ENCODE results near the gene CROCC. TPM values are rescaled to one million over a fixed set of nuclear protein-coding genes. Genes with fewer than 3 reads are reported as not detected.

CROCC gene
- total and polyA plus RNA-seq, 2 donors from 2014 or later: 10.6 to 30.5 TPM

GRCh38 chr1:17008208-17008855 lies 86.6 kb downstream of the CROCC start:
- Histone ChIP-seq H3K9ac (ENCODE audit: low read length in 3 of 3) (no peak overlapping the region), H3K36me3 (ENCODE audit: control insufficient read depth in 2 of 3, insufficient read depth in 3 of 3, low read length in 3 of 3) (peaks cover 0 to 10% (median 2%) of the 10 kb centered on the region in 3 donors), H3K9me3 (ENCODE audit: control insufficient read depth in 2 of 3, insufficient read depth in 1 of 3, low read length in 3 of 3) (no peaks in the 10 kb centered on the region), H3K4me3 (ENCODE audit: low read length in 3 of 3) (no peak overlapping the region), H3K27me3 (ENCODE audit: control insufficient read depth, insufficient read depth, low read length) (no peaks in the 10 kb centered on the region), H3K4me1 (ENCODE audit: control insufficient read depth in 2 of 3, insufficient read depth in 2 of 3, low read depth in 1 of 3, low read length in 3 of 3) (peaks cover 0 to 15% (median 0%) of the 10 kb centered on the region in 3 donors), H3K27ac (ENCODE audit: low read depth in 2 of 2, low read length in 2 of 2) (no peak overlapping the region)
- intact Hi-C loops (cut with DNase I): no loop called here
- TF ChIP-seq, protein P1, sequence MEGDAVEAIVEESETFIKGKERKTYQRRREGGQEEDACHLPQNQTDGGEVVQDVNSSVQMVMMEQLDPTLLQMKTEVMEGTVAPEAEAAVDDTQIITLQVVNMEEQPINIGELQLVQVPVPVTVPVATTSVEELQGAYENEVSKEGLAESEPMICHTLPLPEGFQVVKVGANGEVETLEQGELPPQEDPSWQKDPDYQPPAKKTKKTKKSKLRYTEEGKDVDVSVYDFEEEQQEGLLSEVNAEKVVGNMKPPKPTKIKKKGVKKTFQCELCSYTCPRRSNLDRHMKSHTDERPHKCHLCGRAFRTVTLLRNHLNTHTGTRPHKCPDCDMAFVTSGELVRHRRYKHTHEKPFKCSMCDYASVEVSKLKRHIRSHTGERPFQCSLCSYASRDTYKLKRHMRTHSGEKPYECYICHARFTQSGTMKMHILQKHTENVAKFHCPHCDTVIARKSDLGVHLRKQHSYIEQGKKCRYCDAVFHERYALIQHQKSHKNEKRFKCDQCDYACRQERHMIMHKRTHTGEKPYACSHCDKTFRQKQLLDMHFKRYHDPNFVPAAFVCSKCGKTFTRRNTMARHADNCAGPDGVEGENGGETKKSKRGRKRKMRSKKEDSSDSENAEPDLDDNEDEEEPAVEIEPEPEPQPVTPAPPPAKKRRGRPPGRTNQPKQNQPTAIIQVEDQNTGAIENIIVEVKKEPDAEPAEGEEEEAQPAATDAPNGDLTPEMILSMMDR (IDR thresholded peaks at IDR 0.05; ENCODE audit: borderline replicate concordance, extremely low read depth, insufficient read depth): no peak
- DNase-seq (peak in 1 of 5 donors; percentile 47), FAIRE-seq (no peak)

DNA sequence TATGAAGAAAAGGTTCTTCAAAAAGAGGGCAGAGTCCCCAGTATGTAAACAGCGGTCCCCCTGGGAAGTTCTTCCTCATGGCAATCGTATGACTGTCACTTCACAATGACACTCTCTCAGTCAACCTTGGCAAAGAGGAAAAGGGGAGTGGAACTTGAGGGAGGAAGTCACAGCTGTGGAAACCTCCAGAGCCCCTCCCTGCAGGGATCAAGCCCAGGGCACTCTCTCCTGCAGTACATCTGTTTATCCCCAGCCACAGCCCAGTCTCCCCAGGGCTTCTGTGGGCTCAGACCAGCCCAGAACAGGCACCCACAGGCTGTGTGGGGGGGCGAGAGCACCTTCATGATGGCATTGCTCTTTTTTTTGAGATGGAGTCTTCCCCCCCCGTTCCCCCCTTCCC lies 88.0 kb downstream of the CROCC start:
- intact Hi-C loops (cut with DNase I): no loop called here
- no peak overlapping the region for H3K27ac ChIP-seq (ENCODE audit: low read depth in 2 of 2, low read length in 2 of 2)
- no peak overlapping the region for H3K4me3 ChIP-seq (ENCODE audit: low read length in 3 of 3)

GRCh38 chr1:17011092-17011438 lies 89.3 kb downstream of the CROCC start:
- H3K36me3 ChIP-seq (ENCODE audit: control insufficient read depth in 2 of 3, insufficient read depth in 3 of 3, low read length in 3 of 3): no peaks in the 10 kb centered on the region
- H3K27ac ChIP-seq (ENCODE audit: low read depth in 2 of 2, low read length in 2 of 2): peak overlapping the region in 1 of 2 donors; percentile 28
- H3K9me3 ChIP-seq (ENCODE audit: control insufficient read depth in 2 of 3, insufficient read depth in 1 of 3, low read length in 3 of 3): no peaks in the 10 kb centered on the region
- no peak for FAIRE-seq
- intact Hi-C loops (cut with DNase I): no loop called here
- H3K4me1 ChIP-seq (ENCODE audit: control insufficient read depth in 2 of 3, insufficient read depth in 2 of 3, low read depth in 1 of 3, low read length in 3 of 3): peaks cover 0 to 15% (median 2%) of the 10 kb centered on the region in 3 donors
- DNase-seq: no peak
- no peaks in the 10 kb centered on the region for H3K27me3 ChIP-seq (ENCODE audit: control insufficient read depth, insufficient read depth, low read length)
- H3K4me3 ChIP-seq (ENCODE audit: low read length in 3 of 3): peak overlapping the region; percentile 17 to 68 (median 67)
- peak overlapping the region in 2 of 3 donors; percentile 48 to 67 for H3K9ac ChIP-seq (ENCODE audit: low read length in 3 of 3)
- TF ChIP-seq, protein P1 (IDR thresholded peaks at IDR 0.05; ENCODE audit: borderline replicate concordance, extremely low read depth, insufficient read depth): no peak

More for the DNA sequence above, 88.0 kb downstream of the CROCC start:
- no peak for FAIRE-seq
- Histone ChIP-seq H3K36me3 (ENCODE audit: control insufficient read depth in 2 of 3, insufficient read depth in 3 of 3, low read length in 3 of 3) (peaks cover 0 to under 1% (median 0%) of the 10 kb centered on the region in 3 donors), H3K9me3 (ENCODE audit: control insufficient read depth in 2 of 3, insufficient read depth in 1 of 3, low read length in 3 of 3) (no peaks in the 10 kb centered on the region), H3K4me1 (ENCODE audit: control insufficient read depth in 2 of 3, insufficient read depth in 2 of 3, low read depth in 1 of 3, low read length in 3 of 3) (peaks cover 0 to 15% (median 0%) of the 10 kb centered on the region in 3 donors), H3K9ac (ENCODE audit: low read length in 3 of 3) (no peak overlapping the region), H3K27me3 (ENCODE audit: control insufficient read depth, insufficient read depth, low read length) (no peaks in the 10 kb centered on the region)
- DNase-seq: peak in 1 of 5 donors; percentile 53
- TF ChIP-seq, protein P1 (IDR thresholded peaks at IDR 0.05; ENCODE audit: borderline replicate concordance, extremely low read depth, insufficient read depth): no peak

All from kidney (tissue), 14 donors.